GM12878 (cell line): ENCODE data around the gene XDH.

Source experiments
- CHD2 ChIP-seq: IDR thresholded peaks from 2 replicates; pipeline ENCODE4 v1.6.1; 2011; ENCODE audit warnings: low read depth, low read length, improper control_type of control experiment, borderline replicate concordance
- CTCF ChIP-seq, 3 experiments: IDR thresholded peaks in 2 of 3; conservative IDR thresholded peaks in 1 of 3; 2 replicates each; pipeline ENCODE4 v1.5.1; 2011; ENCODE audit warnings: low read depth in 3 of 3, low read length in 3 of 3, mild to moderate bottlenecking in 3 of 3, control low read depth in 2 of 3, moderate library complexity in 2 of 3, inconsistent platforms in 1 of 3, mixed read lengths in 1 of 3; ENCODE audit not compliant: control insufficient read depth in 2 of 3, insufficient read depth in 1 of 3; ENCODE audit errors: extremely low read depth in 1 of 3
- RFX5 ChIP-seq: IDR thresholded peaks from 2 replicates; pipeline ENCODE4 v1.6.1; 2011; ENCODE audit warnings: low read depth, low read length, improper control_type of control experiment
- ZNF274 ChIP-seq: IDR thresholded peaks from one replicate; pipeline ENCODE4 v1.8.0; 2011; ENCODE audit not compliant: insufficient read length, insufficient read depth

GRCh38 chr2:31386172-31386571, 28.4 kb downstream of the XDH start:
- TF ChIP-seq CTCF (IDR thresholded peaks at IDR 0.05 in 2 of 3, conservative IDR thresholded peaks at IDR 0.05 in 1 of 3; ENCODE audit: control insufficient read depth in 2 of 3, extremely low read depth in 1 of 3, insufficient read depth in 1 of 3, low read depth in 3 of 3, low read length in 3 of 3) (no peak), CHD2 (no peak), ZNF274 (no peak), RFX5 (no peak)
